OCI-M1 (cell line): ENCODE results near the gene ARMC9.
"Not testable (repeated sequence)": the region's sequence is repeated elsewhere in the genome, so short reads cannot be mapped to it uniquely, and the experiment has no call there.

Experiments
- DNase-seq: peaks from one replicate; lab custom pipeline; 2025; lab: John Stamatoyannopoulos, UW

Gene ARMC9

DNA sequence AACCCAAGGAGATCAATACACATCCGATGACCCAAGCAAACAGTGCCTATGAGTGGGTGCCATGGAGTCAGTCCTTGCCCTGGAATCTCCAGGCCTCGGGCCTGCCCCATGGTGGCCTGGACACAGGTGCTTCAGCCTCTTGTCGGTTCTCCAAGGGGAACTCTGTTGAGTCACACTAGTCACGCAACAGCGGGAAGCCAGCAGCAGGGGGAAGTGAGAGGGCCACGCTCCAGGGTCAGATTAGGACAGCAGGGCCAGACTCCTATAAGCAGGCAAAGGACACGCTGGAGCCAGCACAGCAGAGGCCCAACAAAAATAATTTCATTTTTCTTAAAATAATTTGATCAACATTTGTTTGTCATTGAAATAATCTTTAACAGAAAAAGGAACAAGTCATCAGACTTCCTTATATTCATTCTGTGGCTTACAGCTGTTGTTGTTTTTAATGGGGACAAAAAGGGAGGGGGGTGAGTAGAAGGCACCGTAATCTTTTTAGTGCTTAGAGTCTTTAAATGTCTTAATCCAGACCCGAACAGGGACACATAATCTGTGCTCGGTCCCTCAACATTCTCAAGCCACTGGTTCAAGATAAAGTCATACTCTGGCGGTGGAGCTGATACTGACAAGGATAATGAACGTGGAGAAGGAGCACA, 16.4 kb upstream of the ARMC9 start:
- DNase-seq: peak; percentile 85

DNA sequence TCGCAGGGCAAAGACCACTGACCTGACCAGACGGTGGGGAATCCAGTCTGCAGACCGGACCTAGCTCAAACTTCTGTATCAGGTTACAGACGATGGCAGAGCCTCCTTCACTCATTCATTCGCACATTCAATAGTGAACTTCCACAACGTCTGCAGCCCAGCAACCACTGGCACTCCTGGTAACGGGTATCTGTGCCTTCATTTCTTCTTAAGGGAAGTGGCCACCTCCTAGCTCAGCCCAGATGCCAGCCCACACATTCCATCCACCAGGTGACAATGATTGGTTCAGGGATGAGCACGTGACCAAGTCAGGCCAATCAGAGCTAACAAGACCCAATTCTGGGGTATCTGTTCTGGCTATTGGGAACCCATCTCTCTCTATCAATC, 15.9 kb upstream of the ARMC9 start:
- peak; percentile 50 for DNase-seq

DNA sequence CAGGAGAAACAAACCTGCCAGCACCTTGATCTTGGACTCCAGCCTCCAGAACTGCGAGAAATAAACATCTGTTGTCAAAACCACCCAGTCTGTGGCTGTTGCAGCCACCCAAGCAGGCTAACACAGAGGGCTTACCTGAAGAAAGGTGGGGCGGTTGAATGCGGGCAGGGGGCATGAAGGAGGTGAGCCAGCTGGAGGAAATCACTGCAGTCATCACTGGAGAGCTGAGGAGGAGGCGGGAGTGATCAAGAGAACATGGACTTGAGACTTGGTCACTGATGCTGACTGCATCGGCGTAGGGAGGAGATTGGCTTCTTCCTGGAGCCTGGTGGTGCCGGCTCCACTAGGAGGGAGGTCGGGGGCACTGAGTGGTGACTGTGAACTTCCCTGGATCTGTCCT, 14.6 kb upstream of the ARMC9 start:
- no peak for DNase-seq

DNA sequence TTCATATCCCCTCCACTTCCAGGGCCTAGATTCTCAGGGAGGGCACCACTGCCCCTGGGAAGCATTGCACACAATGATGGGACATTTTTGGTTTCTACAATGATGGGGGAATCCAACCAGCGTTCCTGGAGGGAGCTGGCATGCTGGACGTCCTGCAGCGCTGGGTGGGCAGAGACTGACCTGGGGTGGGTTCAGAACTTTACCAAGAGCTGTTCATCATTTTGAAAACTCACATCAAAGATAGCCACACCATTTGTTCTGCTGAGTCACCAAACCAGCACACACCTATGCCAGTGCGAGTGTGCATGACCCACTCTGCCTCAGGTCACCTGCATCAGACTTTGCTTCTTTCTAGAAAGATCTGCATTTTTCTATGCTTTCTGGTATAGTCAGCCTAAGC, 14.1 kb upstream of the ARMC9 start:
- no peak for DNase-seq

DNA sequence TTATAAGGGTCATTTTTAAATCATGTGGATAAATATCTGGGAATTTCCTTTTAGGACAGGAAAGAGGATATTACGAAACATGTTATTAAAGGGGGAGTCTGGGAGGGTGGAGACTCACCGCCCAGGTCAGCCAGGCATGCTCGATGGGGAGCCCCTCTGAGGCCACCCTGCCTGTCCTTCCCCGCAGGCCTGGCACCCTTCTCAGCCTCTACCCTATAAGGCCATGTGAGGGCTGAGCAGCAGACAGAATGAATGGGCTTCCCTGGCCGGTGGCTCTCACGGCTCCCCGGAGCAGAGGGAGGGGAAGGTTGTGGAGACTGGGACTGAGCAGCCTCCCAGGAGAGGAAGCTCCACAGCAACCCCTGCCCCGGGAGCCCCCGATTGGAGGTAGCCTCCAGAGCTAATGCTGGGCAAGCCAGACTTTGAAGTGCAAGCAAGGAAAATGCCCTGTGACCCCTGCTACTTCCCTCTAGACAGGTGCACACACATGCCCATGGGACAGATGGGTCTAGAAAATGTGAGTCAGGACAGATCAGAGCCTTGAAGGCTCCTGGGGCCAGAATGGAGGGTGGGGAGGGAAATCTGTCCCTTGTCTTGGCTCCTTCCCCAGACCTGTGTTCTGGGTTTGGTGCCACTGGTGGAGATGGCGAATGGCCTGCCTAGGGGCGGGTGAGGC, 13.2 kb upstream of the ARMC9 start:
- no peak for DNase-seq

DNA sequence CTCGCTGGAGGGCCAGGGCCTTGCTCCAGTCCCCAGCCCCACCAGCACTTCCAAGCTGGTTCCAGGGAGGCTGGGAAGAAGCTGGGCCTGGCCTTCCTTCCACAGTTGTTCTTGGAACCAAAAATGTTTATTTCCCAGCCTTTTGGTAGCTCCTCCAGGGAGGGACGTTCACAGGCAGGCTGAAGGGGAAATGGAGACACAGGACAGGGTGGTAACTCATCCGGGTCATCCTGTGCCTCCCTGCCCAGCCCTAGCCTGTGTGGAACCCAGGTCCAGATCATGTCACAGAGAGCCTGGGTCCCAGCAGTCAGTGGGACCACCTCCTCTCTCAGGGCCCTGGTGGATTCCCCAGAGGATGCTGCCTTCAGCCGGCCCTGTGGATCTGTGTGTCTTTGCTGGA, 12.5 kb upstream of the ARMC9 start:
- no peak for DNase-seq

DNA sequence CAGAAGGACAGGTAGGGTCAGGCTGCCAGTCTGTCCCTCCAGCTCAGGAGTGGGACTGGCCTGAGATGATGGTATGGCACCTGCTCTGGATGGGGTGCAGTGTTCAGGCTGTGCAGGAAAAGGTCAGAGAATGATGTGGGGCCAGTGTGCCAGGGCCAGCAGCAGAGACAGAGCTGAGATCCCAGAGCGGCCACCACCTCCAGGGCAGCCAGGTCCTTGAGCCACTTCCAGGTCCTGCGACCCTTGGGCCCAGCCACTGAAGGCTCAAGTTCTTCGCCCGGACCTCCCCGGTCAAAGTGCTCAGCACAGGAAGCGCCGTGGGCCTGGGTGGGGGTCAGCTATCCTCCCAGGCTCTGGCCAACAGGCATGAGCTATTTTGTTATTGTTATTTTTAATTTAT, 12.1 kb upstream of the ARMC9 start:
- no peak for DNase-seq

DNA sequence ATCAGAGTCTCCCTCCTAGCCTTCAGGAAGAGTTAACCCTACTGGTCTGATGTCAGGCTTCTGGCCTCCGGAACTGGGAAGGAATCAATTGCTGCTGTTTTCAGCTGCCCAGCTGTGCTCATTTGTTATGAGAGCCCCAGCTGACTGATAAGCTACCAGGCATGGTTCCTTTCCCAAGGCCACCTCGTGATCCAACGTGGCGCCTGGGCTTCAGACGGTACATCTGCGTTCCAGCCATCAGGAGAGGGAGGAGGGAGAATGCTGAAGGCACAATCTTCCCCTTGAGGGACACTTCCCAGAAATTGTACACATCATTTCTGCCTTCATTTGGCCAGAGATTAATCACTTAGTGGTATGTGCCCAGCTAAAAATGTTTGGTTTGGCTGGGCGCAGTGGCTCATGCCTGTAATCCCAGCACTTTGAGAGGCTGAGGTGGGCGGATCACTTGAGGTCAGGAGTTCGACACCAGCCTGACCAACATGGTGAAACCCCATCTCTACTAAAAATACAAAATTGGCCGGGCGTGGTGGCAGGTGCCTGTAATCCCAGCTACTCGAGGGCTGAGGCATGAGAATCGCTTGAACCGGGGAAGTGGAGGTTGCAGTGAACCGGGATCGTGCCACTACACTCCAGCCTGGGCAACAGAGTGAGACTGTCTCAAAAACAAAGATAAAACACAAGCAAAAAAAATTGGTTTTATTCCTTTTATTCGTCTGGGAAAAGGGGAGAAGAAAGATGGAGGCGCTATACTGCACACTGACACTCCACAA, 10.5 kb upstream of the ARMC9 start:
- DNase-seq: peak; percentile 34

DNA sequence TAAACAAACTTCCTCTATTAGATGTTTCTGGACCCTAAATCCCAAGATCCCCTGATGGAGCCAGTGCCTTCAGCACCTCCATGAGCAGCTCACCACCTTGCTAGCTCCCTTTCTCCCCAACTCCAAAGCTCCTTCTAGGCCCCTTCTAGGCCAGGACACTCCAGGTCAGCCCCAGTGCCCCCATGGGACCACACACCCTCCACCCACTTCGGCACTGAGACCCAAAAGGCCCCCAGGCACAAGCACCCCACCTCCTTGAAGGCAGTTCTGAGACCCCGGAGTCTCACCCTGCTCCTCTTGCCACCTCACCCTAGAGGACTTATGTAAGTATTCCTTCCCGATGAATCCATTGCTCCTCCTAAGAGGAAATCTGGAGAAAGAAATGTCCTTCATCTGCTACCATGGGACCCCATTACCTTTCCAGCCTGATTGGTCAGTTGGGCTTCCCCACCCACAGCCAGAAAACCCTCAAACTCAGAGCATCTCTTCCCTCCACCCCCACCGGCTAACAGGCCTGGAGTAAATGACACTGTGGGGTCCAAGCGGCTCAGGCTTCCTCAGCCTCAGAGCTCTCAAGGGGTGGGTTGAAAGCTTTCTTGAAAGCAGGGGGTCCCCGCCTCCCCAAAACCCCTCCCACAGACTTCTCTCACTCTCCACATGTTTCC, 9.8 kb upstream of the ARMC9 start:
- no peak for DNase-seq

DNA sequence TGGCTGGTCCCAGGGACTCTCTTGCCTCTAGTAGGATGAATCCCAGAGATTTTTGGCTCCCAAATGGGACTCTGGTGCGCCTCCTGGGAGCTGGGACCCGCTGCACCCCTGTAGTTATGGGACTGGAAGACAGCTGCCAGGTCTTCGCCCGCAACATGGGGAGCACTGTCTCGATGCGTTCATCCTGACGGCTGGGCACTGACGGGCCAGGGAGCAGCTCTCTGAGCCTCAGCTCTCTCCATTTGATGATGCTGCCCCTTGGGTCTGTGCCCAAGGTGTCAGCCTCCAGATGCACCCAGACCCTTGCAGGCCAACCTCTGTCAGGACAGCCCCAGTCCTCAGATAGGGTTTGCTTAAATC, 9.3 kb upstream of the ARMC9 start:
- no peak for DNase-seq

DNA sequence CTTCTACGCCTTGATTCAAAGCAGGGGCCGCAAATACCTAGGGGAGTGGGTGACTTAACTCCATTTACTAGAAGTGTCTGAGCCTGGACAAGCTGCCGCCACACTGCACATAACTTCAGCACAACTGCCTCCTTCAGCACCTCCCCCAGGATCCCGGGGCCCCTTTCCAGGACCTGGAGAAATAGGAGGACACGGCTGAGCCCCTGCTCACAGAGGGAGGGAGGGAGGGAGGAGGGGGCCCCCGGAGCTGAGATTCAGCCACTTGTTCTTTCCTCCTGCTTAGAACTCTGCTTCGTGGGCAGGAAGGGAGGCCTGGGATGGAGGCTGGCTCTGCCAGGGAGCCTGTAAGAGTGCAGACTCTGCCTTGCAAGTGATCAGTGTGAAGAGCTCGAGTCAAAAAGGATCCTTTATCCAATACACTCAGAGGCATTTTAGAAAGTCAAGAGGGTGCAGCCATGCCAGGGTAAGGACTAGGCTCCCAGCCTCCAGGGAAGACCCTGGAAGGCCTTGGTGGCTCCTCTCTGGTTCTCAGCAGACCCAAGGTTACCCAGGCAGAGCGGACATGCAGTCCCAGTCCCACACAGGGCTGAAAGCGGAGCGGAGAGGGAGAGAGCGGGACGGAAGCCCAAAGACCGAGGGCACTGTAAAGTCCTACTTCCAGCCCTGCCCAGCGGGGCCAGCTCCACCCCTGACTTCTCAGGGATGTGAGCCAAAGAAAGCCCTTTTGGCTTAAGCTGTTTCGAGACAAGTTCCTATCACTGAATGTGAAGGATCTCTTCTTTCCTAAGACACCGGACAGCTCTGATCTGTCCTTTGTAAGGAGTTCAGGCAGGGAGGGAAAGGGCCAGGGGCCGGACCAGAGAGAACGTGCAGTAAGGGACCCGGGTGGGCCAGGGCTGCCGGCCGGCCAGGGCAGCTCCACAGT, 8.6 kb upstream of the ARMC9 start:
- DNase-seq: no peak

DNA sequence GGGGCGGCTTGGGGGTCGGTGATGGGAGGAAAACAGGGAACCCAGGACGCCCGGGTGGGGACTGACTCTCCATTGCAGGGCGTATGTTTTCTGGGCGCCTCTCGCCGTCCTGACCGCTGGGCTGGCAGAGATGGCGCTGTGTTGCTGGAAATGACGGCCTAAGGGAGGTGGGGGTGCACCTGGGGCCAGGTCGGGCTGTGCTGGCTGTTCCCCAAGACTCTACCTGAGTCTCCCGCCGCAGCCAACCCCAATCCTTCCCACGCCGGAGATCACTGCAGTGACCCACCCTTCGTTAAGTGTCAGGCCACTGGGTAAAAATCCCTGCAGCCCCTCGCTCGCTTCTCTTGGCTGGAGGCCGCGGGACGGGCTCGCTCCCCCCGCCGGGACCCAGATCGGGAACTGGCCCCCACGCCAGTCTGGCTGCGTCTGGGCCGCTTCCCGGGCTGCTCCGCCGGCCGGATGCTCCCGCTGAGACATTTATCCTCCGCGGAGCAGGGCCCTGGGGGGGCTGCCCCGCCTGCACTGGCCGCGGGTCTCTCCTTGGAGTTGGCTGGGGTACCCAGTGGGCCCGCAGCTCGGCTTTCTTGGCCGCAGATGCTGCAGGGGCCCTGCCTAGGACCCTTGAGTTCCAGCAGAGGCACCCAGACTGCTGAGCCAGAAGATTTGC, 7.8 kb upstream of the ARMC9 start:
- DNase-seq: no peak

DNA sequence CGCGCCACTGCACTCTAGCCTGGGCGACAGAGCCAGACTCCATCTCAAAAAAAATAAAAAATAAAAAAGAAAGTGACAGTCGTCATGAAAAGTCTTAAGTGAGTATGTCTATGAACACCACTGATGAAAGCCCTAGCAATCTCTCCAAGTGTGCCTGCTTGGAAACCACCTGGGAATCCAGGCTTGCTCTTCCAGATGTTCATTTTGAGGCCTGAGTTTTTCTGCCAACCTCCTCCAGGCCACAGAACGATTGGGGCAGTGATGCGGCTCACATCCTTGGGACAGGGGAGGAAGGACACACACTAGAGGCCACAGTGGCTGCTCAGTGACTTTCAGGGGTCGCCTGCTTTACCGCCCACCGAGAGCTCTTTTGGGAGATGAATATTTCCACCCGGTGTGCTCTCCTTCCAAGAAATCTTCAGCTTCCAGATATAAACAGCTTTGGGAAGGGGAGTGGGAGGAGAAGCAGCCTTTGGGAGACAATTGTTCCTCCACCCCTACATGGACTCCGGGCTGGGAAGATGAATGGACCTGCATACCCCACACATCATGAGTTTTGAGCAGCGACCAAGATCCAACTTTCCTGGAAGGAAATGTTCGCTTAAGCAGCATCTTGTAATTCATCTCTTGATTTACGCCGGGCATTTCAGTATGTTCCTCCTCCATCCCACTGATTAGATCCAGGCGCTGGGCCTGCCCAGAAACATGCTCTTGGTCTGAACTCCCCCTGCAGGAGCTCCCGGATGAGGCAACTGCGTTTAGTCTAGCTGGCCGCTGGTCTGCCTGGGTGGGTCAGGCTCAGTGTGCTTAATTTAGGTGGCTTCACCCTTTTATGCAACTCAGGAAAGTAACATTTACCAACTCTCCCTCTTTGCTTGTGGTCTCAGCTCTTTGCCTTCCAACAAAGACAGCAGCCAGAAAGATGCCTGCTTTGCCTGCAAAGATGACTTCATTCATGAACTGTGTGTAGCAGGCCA, 6.2 kb upstream of the ARMC9 start:
- DNase-seq: peak; percentile 83

DNA sequence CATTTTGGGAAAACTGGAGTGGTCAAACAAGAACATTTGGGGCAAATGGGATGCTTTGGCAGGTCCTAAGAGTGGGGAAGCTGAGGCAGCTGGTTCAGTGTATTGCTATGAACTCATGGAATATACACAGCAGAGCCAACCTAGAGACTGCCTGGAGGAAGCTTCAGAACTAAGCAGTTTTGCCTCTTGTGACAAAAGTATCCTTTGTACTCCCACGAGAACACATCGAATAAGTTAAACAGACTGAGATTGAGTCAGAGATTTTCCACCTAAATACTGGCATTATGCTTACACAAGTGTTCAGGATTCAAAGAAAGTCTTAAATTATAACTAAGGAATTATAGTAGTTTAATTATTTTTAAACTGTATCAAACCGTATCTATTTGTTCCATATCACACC, 5.2 kb upstream of the ARMC9 start:
- DNase-seq: no peak

DNA sequence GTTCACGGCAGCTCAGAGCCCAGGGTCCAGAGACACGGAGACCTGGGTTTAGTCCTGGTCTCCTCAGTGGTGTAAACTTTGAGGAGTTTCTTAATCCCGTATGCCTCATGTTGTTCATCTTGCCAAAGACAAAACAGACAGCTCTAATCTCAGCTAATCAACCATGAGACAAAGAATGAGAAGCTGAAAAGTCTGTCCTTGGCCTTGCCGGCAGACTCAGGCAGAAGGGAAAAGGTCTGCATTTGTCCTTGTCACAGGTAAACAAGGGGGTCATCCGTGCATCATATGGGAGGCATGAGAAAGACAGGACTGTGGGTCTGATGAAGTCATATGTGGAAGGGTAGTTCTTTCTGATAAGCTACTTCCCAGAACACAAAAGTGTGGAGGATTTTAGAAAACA, 1.8 kb upstream of the ARMC9 start:
- DNase-seq: no peak

DNA sequence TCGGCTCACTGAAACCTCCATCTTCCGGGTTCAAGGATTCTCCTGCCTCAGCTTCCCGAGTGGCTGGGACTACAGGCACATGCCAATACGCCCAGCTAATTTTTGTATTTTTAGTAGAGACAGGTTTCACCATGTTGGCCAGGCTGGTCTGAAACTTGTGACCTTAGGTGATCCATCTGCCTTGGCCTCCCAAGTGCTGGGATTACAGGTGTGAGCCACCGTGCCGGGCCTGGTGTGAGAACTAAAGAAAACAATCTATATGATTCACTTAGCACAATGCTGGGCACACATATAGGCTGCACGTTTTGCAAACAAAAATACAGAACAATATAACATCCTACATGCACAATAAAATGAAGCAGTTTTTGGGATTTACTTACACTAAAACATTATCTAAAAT, 1.2 kb upstream of the ARMC9 start:
- DNase-seq: not testable (repeated sequence)

DNA sequence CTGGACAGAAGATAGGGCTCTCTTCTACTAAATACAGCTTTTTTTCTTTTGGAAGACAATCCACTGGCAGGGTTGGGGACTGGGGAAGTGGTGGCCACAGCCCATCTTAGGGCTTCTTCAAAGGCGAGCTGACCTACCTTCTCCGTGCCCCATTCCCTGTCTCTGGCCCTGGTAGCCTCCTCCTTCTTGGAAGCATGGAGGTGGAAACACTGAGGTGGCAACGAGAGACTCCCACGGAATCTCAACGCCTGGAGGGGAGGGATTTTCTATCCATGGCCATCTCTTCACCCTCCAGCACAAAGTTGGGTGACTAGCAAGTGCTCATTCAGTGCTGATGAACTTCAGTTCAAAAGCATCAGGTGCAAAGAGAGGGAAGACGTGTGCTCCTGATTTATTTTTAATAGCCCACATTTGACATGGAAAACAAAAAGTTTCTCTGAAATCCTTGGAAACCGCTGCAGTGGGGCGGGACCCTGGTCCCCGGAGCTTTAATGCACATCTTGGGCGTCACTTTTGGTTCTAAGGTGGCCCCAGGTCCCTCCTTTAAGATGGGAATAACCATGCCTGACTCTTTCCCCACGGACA, 633 bp upstream of the ARMC9 start:
- no peak for DNase-seq

DNA sequence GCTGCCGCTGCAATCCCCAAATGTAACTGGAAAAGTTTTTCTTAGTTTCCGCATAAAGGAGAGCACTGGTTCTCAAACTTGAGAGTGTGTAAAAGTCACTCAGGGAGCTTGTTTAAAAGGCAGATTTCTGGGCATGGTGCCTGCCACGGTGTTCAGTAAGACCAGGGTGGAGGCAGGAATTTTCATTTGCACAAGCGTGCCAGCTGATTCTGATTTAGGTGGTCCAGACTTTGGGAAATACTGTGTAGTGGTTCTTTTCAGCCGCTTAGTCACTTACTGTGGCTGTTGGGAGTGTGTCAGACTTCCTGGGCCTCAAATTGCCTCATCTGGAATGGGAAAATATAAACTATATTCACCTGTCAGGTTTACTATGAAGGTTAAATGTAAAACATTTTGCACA, 788 bp downstream of the ARMC9 start:
- no peak for DNase-seq

DNA sequence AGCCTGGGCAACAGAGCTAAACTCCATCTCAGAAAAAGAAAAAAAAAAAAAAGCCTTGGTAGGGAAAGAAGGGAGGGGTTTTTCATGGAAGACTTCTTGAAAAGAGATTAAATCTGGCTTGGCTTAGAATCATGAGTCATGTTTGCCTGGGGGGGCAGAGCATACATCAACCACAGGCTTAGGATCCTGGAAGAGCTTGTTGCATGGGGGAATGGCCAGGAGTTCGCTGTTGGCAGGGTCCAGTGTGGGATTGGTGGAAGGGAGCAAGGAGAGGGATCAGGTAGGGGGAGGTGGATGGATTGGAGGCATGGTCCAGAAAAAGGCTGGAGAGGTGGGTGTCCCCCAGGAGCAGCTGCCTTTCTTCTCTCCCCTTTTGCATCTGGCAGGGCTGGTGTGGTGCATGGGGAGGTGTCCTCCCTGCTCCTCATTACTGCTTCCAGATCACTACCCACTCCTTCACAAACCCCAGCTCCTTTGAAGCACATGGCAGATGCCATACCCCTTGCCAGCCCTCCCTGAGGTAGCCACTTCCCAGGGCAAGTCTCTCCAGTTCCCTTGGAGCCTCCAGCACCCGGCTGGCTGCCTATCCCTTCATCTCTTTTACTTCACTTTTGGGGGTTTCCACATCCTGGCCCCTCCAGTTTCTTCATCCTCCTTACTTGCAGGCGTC, 2.5 kb downstream of the ARMC9 start:
- peak; percentile 42 for DNase-seq
